HepG2 (cell line): ENCODE results near the gene SMPD3. TPM values are rescaled to one million over a fixed set of nuclear protein-coding genes. Genes with fewer than 3 reads are reported as not detected.

Experiments used
- ATAC-seq: fragments of 200-7000 bp; cut with Tn5 transposase; 3 replicates; pipeline ENCODE4 v1.9.1; 2020; ENCODE audit warnings: mild to moderate bottlenecking, moderate library complexity
- BruUV-seq: library from RNA; stranded (reverse); fragments of 400-500 nt; replicated peaks from 2 replicates; lab custom pipeline; 2021; lab: Mats Ljungman, UMichigan
- CTCF ChIA-PET: fragments of 300-600 bp; formaldehyde crosslinking; extraction: SDS; loops from one replicate; lab custom pipeline; 2021; ENCODE audit warnings: low total read pairs, inconsistent platforms, low intra/inter-chr PET ratio; lab: Yijun Ruan, JAX
- POLR2A ChIA-PET: fragments of 350-600 bp; sonication (Branson Sonifier 250); formaldehyde crosslinking; loops from one replicate; lab custom pipeline; 2020; ENCODE audit warnings: antibody characterized with exemption, inconsistent platforms; lab: Yijun Ruan, JAX
- DNase-seq: peaks from one replicate; pipeline ENCODE4 v3.0.0-alpha.2; 2015; ENCODE audit warnings: low spot score
- FAIRE-seq: peaks from 3 replicates; lab custom pipeline; 2011; peaks lifted over from hg19 to GRCh38; lab: Jason Lieb, UNC
- H2AFZ ChIP-seq: one replicate; pipeline ENCODE4 v1.6.1; 2011; ENCODE audit warnings: low read length, inconsistent platforms
- H3K27ac ChIP-seq: fragments of 300-600 bp; 3 replicates; pipeline ENCODE4 v1.8.0; 2011; ENCODE audit warnings: mixed run types, mild to moderate bottlenecking, mixed read lengths, low read length, inconsistent platforms; ENCODE audit not compliant: insufficient read depth; ENCODE audit errors: extremely low read length
- H3K27me3 ChIP-seq, 2 experiments: fragments of 200-600 bp in 1 of 2; 2 replicates in 1 of 2; 3 replicates in 1 of 2; pipeline versions ENCODE4 v1.6.0 to v1.8.0; 2011; ENCODE audit warnings: low read length in 2 of 2, mild to moderate bottlenecking in 2 of 2, moderate library complexity in 2 of 2, inconsistent platforms in 1 of 2; ENCODE audit not compliant: insufficient read depth in 2 of 2, control insufficient read depth in 1 of 2
- H3K36me3 ChIP-seq, 2 experiments: fragments of 200-600 bp in 1 of 2; replicated peaks in 1 of 2; 2 replicates in 1 of 2; 3 replicates in 1 of 2; pipeline versions ENCODE4 v1.5.1 to v1.8.0; 2011; ENCODE audit warnings: low read length in 2 of 2, inconsistent platforms in 1 of 2; ENCODE audit not compliant: insufficient read depth in 2 of 2, control insufficient read depth in 1 of 2
- H3K4me1 ChIP-seq: 2 replicates; pipeline ENCODE4 v1.5.1; 2012; ENCODE audit warnings: low read length, inconsistent platforms; ENCODE audit not compliant: insufficient read depth
- H3K4me2 ChIP-seq: 2 replicates; pipeline ENCODE4 v1.6.0; 2011; ENCODE audit warnings: low read depth, low read length, inconsistent platforms
- H3K4me3 ChIP-seq, 3 experiments: fragments of 200-600 bp in 1 of 3; sonication (generic), shearing (Covaris generic) in 1 of 3; replicated peaks in 1 of 3; 2 replicates each; pipeline ENCODE4 v1.5.1; 2011 to 2016; ENCODE audit warnings: low read length in 3 of 3, inconsistent platforms in 2 of 3, low read depth in 2 of 3, mild to moderate bottlenecking in 2 of 3, control low read depth in 1 of 3, mixed read lengths in 1 of 3; ENCODE audit not compliant: insufficient read depth in 1 of 3
- H3K79me2 ChIP-seq: one replicate; pipeline ENCODE4 v1.6.1; 2011; ENCODE audit warnings: low read length, inconsistent platforms; ENCODE audit not compliant: insufficient read depth
- H3K9ac ChIP-seq: 2 replicates; pipeline ENCODE4 v1.6.0; 2011; ENCODE audit warnings: mild to moderate bottlenecking, low read depth, low read length, inconsistent platforms; ENCODE audit not compliant: insufficient read depth
- H3K9me3 ChIP-seq: 2 replicates; pipeline ENCODE4 v1.5.1; 2012; ENCODE audit warnings: mild to moderate bottlenecking, low read length
- H4K20me1 ChIP-seq: 2 replicates; pipeline ENCODE4 v1.6.0; 2011; ENCODE audit warnings: inconsistent platforms, mild to moderate bottlenecking, low read length, moderate library complexity; ENCODE audit not compliant: insufficient read depth
- EHMT2 ChIP-seq: fragments of 200-600 bp; sonication (generic); IDR thresholded peaks from 2 replicates; pipeline ENCODE4 v1.7.0; 2017; ENCODE audit warnings: antibody characterized with exemption, low read depth, low read length, borderline replicate concordance
- ELF3 ChIP-seq: IDR thresholded peaks from 2 replicates; pipeline ENCODE4 v1.6.1; 2016; ENCODE audit warnings: missing genetic modification reagents, missing compliant biosample characterization
- NCOR1 ChIP-seq: fragments of 200-600 bp; sonication (generic); IDR thresholded peaks from 2 replicates; pipeline ENCODE4 v1.7.0; 2017; ENCODE audit warnings: antibody characterized with exemption, low read length, borderline replicate concordance
- NFYB ChIP-seq: sonication (generic); formaldehyde crosslinking; IDR thresholded peaks from 2 replicates; pipeline ENCODE4 v1.4.0; 2020; ENCODE audit warnings: missing genetic modification reagents
- ZFP90 ChIP-seq: sonication (generic); formaldehyde crosslinking; IDR thresholded peaks from 2 replicates; pipeline ENCODE4 v1.8.0; 2022; ENCODE audit warnings: missing genetic modification reagents, mild to moderate bottlenecking, inconsistent platforms, borderline replicate concordance
- WGBS: methylation state at CpG from one replicate; pipeline ENCODE4 v1.1.6; 2017; ENCODE audit warnings: low lambda C conversion rate; 5-methylcytosine and 5-hydroxymethylcytosine counted together
- in situ Hi-C: cut with HindIII; loops from 2 replicates; pipeline ENCODE4 v1.10.0; 2017; ENCODE audit warnings: low pct_unique_long_range_greater_than_20kb; ENCODE audit not compliant: extremely low pct_ligation_motif_present
- intact Hi-C: fragments of 100-400 bp; cut with micrococcal nuclease; formaldehyde crosslinking; loops from one replicate; pipeline ENCODE4 v1.10.0; 2022; ENCODE audit not compliant: unreplicated experiment
- polyA plus RNA-seq, 8 experiments: library from polyadenylated mRNA; depleted of rRNA in 3 of 8; stranded (reverse) in 7 of 8; unstranded in 1 of 8; fragments of >200 nt; fragmentation: Illumina TruSeq in 4 of 8; extraction: Trizol in 4 of 8; gene quantifications; 2 replicates each; pipeline versions ENCODE4 v1.2.1 to v1.2.3, GENCODE V29; 2011 to 2016; ENCODE audit warnings: low read depth in 4 of 8, missing spikeins in 1 of 8, mixed read lengths in 1 of 8; ENCODE audit not compliant: insufficient read depth in 1 of 8
- total RNA-seq, 5 experiments: library from RNA; depleted of rRNA; stranded (reverse); fragments of >200 nt; fragmentation: Illumina TruSeq; extraction: Trizol; gene quantifications; 2 replicates each; pipeline ENCODE4 v1.2.3, GENCODE V29; 2016; ENCODE audit warnings: low read depth in 1 of 5
- TF ChIP-seq, protein P1 (sequence below): sonication (generic); formaldehyde crosslinking; IDR thresholded peaks from 2 replicates; pipeline ENCODE4 v1.4.0; 2020; ENCODE audit warnings: missing genetic modification reagents, borderline replicate concordance
- TF ChIP-seq, protein P2 (sequence below), 2 experiments: sonication (generic) in 1 of 2; formaldehyde crosslinking in 1 of 2; IDR thresholded peaks; 2 replicates each; pipeline versions ENCODE4 v1.4.0 to v1.6.1; 2018 to 2020; ENCODE audit warnings: missing genetic modification reagents in 2 of 2, borderline replicate concordance in 1 of 2, low read depth in 1 of 2, mild to moderate bottlenecking in 1 of 2, missing biosample characterization in 1 of 2
- TF ChIP-seq, protein P3 (sequence below): sonication (generic); formaldehyde crosslinking; IDR thresholded peaks from 2 replicates; pipeline ENCODE4 v1.4.0; 2020; ENCODE audit warnings: missing genetic modification reagents, borderline replicate concordance
- TF ChIP-seq, protein P4 (sequence below): sonication (generic); formaldehyde crosslinking; IDR thresholded peaks from 2 replicates; pipeline ENCODE4 v1.5.0; 2020; ENCODE audit warnings: missing genetic modification reagents
- TF ChIP-seq, protein P5 (sequence below): sonication (generic); formaldehyde crosslinking; IDR thresholded peaks from 2 replicates; pipeline ENCODE4 v1.4.0; 2020; ENCODE audit warnings: mild to moderate bottlenecking, missing genetic modification reagents

The SMPD3 gene
- total and polyA plus RNA-seq, 2 of the 13 experiments (the other 11 are each of a cell fraction or from before 2014, with no cell fraction given): 0.07 to 0.32 TPM

DNA sequence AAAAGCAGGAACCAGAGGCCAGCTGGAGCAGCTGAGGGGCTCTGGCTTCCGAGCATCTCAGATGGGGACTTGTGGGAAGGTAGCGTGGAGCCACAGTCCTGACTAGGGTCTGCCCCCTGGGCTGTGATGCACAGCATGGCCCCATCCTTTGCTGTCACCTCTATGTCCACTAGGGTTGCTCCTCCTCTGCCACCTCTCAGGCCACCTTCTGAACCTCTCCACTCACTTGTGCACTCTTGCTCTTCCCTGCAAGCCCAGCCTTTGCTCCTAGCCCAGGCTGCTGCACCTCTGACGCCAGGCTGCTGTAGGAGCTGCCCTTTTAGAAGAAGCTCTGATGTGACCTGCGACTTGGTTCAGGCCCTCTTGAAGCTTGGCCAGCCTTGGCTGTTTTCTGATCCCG is 24.3 kb upstream of the SMPD3 start:
- 17% methylated on average over 5 of the region's 5 CpGs for WGBS
- no peak overlapping the region for H3K27ac ChIP-seq
- H2AFZ ChIP-seq: no peak overlapping the region
- peak; percentile 80 for ATAC-seq
- peaks cover 12% of the 10 kb centered on the region for H3K4me1 ChIP-seq
- TF ChIP-seq, protein P1, sequence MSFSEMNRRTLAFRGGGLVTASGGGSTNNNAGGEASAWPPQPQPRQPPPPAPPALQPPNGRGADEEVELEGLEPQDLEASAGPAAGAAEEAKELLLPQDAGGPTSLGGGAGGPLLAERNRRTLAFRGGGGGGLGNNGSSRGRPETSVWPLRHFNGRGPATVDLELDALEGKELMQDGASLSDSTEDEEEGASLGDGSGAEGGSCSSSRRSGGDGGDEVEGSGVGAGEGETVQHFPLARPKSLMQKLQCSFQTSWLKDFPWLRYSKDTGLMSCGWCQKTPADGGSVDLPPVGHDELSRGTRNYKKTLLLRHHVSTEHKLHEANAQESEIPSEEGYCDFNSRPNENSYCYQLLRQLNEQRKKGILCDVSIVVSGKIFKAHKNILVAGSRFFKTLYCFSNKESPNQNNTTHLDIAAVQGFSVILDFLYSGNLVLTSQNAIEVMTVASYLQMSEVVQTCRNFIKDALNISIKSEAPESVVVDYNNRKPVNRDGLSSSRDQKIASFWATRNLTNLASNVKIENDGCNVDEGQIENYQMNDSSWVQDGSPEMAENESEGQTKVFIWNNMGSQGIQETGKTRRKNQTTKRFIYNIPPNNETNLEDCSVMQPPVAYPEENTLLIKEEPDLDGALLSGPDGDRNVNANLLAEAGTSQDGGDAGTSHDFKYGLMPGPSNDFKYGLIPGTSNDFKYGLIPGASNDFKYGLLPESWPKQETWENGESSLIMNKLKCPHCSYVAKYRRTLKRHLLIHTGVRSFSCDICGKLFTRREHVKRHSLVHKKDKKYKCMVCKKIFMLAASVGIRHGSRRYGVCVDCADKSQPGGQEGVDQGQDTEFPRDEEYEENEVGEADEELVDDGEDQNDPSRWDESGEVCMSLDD (CRISPR knock-in tag): no peak
- TF ChIP-seq ELF3 (no peak), EHMT2 (no peak), NCOR1 (no peak), ZFP90 (no peak), NFYB (CRISPR knock-in tag) (no peak)
- TF ChIP-seq, protein P2, sequence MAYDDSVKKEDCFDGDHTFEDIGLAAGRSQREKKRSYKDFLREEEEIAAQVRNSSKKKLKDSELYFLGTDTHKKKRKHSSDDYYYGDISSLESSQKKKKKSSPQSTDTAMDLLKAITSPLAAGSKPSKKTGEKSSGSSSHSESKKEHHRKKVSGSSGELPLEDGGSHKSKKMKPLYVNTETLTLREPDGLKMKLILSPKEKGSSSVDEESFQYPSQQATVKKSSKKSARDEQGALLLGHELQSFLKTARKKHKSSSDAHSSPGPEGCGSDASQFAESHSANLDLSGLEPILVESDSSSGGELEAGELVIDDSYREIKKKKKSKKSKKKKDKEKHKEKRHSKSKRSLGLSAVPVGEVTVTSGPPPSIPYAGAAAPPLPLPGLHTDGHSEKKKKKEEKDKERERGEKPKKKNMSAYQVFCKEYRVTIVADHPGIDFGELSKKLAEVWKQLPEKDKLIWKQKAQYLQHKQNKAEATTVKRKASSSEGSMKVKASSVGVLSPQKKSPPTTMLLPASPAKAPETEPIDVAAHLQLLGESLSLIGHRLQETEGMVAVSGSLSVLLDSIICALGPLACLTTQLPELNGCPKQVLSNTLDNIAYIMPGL (CRISPR knock-in tag; IDR thresholded peaks at IDR 0.05; ENCODE audit: borderline replicate concordance in 1 of 2, low read depth in 1 of 2): no peak
- TF ChIP-seq, protein P3, sequence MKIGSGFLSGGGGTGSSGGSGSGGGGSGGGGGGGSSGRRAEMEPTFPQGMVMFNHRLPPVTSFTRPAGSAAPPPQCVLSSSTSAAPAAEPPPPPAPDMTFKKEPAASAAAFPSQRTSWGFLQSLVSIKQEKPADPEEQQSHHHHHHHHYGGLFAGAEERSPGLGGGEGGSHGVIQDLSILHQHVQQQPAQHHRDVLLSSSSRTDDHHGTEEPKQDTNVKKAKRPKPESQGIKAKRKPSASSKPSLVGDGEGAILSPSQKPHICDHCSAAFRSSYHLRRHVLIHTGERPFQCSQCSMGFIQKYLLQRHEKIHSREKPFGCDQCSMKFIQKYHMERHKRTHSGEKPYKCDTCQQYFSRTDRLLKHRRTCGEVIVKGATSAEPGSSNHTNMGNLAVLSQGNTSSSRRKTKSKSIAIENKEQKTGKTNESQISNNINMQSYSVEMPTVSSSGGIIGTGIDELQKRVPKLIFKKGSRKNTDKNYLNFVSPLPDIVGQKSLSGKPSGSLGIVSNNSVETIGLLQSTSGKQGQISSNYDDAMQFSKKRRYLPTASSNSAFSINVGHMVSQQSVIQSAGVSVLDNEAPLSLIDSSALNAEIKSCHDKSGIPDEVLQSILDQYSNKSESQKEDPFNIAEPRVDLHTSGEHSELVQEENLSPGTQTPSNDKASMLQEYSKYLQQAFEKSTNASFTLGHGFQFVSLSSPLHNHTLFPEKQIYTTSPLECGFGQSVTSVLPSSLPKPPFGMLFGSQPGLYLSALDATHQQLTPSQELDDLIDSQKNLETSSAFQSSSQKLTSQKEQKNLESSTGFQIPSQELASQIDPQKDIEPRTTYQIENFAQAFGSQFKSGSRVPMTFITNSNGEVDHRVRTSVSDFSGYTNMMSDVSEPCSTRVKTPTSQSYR (CRISPR knock-in tag): no peak
- TF ChIP-seq, protein P4, sequence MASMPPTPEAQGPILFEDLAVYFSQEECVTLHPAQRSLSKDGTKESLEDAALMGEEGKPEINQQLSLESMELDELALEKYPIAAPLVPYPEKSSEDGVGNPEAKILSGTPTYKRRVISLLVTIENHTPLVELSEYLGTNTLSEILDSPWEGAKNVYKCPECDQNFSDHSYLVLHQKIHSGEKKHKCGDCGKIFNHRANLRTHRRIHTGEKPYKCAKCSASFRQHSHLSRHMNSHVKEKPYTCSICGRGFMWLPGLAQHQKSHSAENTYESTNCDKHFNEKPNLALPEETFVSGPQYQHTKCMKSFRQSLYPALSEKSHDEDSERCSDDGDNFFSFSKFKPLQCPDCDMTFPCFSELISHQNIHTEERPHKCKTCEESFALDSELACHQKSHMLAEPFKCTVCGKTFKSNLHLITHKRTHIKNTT (CRISPR knock-in tag): no peak
- TF ChIP-seq, protein P5, sequence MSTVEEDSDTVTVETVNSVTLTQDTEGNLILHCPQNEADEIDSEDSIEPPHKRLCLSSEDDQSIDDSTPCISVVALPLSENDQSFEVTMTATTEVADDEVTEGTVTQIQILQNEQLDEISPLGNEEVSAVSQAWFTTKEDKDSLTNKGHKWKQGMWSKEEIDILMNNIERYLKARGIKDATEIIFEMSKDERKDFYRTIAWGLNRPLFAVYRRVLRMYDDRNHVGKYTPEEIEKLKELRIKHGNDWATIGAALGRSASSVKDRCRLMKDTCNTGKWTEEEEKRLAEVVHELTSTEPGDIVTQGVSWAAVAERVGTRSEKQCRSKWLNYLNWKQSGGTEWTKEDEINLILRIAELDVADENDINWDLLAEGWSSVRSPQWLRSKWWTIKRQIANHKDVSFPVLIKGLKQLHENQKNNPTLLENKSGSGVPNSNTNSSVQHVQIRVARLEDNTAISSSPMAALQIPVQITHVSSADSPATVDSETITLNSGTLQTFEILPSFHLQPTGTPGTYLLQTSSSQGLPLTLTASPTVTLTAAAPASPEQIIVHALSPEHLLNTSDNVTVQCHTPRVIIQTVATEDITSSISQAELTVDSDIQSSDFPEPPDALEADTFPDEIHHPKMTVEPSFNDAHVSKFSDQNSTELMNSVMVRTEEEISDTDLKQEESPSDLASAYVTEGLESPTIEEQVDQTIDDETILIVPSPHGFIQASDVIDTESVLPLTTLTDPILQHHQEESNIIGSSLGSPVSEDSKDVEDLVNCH (CRISPR knock-in tag): no peak
- H3K4me3 ChIP-seq: no peak overlapping the region
- no peak for DNase-seq
- no peak overlapping the region for H3K4me2 ChIP-seq
- H3K27me3 ChIP-seq: peaks cover 2 to 16% of the 10 kb centered on the region in 2 experiments; a peak in 4 of 5 replicates
- in situ Hi-C loops: no loop called here
- H3K9ac ChIP-seq: no peak overlapping the region
- POLR2A ChIA-PET: no interaction called here
- H3K9me3 ChIP-seq: no peaks in the 10 kb centered on the region
- CTCF ChIA-PET: no interaction called here
- no peak for FAIRE-seq
- no TSS peak for BruUV-seq
- H4K20me1 ChIP-seq: no peaks in the 10 kb centered on the region
- intact Hi-C loops: no loop called here
- H3K79me2 ChIP-seq: no peaks in the 10 kb centered on the region
- no peaks in the 10 kb centered on the region for H3K36me3 ChIP-seq
